ENCODE results near the gene SOX30.
"Not testable (repeated sequence)": the region's sequence is repeated elsewhere in the genome, so short reads cannot be mapped to it uniquely, and the experiment has no call there.

SOX30 gene

DNA sequence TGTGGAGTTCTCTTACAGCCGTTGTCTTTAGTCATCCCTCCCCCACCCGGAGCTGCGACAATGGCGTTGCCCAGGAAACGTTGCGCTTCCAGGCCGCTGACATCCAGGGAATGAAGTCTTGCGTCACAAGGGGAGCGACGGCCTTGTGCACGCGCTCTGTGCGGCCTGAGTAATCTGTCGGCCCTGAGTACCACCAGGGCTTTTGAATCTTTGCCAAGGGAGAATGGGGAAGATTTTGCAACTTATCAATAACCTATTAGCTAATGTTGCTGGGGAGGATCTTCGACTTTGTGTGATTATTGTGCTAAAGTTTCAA is at the start of gene SOX30:
TSS of gene SOX30 (minus strand) at position 62 of the 316 bp plus-strand sequence. CDS start 360 bp downstream, outside the sequence.
- no peak for DNase-seq

DNA sequence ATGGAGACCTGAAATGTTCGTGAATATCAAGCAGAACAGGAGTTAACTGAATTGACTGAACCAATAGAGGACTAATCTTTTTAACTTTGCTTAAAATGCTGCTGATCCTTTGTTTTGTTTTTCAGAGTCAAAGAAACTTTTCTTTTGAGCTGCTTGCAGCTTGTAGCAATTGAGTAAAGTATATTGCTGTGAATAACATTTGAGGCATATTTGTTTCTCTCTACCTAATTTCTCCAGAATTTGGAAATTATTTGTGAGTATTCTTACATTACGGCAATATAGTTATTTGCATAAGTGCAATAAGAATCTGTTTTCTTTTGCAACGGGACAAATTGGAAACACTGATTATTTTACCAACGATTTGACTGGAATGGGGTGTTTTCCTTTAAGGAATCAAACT is 46.4 kb upstream of the SOX30 start:
- DNase-seq: not testable (repeated sequence)

DNA sequence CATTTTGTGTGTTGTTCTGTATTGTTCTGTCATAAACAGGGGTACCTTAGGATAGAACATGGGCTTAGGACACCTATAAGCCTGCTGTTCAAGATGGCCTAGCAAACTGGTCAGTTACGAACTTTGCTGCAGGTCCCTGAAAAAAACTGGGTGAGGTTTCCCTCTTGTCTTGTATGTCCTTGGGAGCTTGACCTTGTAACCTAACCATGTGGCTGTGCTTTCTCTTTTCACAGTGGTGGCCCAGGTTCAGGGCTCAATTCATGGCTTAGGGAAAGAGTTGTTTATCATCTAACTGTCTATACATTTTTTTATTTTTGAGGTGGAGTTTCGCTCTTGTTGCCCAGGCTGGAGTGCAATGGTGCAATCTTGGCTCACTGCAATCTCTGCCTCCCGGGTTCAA is 43.9 kb upstream of the SOX30 start:
- DNase-seq: not testable (repeated sequence)

DNA sequence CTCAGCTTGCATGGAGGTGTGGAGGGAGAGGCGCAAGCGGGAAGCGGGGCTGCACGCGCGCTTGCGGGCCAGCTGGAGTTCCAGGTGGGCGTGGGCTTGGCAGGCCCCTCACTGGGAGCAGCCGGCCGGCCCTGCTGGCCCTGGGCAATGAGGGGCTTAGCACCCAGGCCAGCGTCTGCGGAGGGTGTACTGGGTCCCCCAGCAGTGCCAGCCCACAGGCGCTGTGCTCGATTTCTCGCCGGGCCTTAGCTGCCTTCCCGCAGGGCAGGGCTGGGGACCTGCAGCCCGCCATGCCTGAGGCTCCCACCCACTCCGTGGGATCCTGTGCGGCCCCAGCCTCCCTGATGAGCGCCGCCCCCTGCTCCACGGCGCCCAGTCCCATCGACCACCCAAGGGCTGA is 41.6 kb upstream of the SOX30 start:
- not testable (repeated sequence) for DNase-seq

DNA sequence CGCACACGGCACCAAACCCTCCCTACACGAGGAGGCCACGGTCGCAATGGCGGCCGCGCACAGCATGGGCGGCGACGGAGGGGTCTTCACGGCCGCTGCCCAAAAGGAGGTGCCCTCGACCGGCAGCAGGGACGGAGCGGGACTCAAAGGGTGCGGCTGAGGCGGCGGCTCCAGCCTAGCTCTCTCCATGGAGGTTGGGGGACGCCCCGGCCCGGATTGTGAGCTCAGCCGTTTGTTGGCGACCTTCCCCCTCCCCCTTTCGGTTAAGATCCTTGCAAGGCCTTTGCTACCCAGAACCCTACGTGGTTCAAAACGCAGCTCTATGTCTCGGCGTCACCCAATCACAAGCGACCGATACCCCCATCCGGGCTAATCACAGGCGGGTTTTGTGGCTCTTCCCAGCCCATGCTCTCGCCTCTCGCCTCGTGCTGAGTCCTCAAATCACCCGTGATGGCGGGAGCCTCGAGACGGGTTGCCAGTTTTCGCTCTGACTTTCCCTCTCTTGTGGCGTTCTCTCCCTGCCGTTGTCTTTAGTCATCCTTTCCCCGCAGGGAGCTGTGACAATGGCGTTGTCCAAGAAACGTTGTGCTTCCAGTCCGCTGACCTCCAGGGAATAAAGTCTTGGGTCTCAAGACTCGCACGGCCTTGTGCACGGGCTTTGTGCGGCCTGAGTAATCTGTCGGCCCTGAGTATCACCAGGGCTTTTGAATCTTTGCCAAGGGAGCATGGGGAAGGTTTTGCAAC is 38.6 kb upstream of the SOX30 start:
- DNase-seq: no peak

GRCh38 chr5:157689942-157690689 is 37.9 kb upstream of the SOX30 start:
- DNase-seq: peak; percentile 48

- DNase-seq: no peak
Measured at GRCh38 chr5:157687198-157687554, 34.9 kb upstream of the SOX30 start.

DNA sequence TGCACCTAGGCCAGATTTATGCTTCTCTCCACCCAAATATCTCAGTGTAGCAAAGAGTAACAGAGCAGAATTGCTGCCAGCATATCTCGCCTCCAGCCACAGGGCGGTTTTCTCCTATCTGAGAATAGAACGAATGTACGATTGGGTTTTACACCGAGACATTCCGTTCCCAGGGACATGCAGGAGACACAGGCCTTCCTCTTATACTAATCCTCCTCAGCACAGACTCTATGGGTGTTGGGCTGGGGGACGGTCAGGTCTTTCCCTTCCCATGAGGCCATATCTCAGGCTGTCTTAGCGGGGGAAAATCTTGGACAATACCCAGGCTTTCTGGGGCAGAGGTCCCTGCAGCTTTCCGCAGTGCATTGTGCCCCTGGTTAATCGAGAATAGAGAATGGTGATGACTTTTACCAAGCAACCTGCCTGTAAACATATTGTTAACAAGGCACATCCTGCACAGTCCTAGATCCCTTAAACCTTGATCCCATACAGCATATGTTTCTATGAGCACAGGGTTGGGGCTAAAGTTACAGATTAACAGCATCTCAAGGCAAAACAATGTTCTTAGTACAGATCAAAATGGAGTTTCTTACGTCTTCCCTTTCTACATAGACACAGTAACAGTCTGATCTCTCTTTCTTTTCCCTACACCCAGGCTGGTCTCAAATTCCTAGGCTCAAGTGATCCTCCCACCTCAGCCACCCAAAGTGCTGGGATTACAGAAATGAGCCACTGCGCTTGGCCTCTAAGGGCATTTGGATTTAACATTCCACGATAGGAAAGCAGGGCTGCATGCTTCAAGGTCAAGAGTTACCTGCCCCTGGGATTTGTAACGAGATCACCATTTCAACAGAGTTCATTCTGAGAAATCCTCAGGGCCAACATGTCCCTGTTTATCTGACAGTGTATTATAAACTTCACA is 34.3 kb upstream of the SOX30 start:
- DNase-seq: not testable (repeated sequence)

- no peak for DNase-seq
Measured at GRCh38 chr5:157682257-157682656, 30.0 kb upstream of the SOX30 start.

DNA sequence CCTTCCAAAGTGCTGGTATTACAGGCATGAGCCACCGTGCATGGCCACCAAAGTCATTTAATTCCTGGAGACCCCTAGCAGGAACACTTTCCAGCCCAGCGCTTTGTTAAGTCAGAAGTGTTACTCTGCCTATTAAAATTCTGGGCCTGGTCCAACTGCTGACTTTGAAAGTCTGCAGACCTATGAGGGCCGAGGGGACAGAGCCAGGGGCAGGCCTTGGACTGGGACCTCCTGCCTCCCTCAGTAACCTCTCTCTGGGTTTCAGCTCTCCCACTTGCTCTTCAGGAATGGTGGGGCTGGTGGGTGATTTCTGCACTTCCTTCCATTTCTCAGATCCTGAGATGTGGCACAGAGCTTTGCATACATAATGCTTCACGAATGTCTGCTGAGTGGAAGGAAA is 28.8 kb upstream of the SOX30 start:
- DNase-seq: no peak

- DNase-seq: no peak
Measured at GRCh38 chr5:157680239-157680638, 28.0 kb upstream of the SOX30 start.

DNA sequence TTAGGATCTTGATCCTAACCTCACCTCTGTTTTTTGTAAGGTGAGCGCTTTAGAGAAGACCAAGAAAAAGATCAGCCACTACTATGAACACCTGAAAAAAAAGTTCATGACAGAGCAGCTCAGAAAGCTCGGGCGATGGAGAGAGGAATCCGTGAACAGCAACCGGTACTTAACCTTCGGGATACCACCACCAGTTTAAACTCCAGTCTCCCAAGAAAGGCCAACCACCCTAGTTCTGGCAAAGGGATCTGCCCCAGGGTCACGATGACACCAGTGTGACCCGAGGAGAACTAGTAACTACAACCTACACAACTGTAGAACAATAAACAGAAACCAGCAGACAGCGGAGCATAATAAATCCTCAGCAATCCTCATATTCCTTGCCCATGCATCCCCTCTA is 27.6 kb upstream of the SOX30 start:
- DNase-seq: no peak

- DNase-seq: no peak
Measured at GRCh38 chr5:157677931-157678330, 25.7 kb upstream of the SOX30 start.

DNA sequence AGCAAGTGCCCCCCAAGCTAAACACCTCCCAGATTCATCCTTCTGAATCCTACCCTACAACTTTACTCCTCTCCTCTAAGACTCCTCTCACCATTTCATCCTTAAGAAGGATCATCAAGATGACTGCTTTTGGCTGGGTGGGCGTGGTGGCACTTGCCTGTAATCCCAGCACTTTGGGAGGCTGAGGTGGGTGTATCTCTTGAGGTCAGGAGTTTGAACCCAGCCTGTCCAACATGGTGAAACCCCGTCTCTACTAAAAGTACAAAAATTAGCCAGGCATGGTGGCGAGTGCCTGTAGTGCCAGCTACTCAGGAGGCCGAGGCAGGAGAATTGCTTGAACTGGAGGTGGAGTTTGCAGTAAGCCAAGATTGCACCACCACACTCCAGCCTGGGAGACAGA is 22.1 kb upstream of the SOX30 start:
- DNase-seq: not testable (repeated sequence)

- DNase-seq: no peak
Measured at GRCh38 chr5:157672976-157673375, 20.7 kb upstream of the SOX30 start.

DNA sequence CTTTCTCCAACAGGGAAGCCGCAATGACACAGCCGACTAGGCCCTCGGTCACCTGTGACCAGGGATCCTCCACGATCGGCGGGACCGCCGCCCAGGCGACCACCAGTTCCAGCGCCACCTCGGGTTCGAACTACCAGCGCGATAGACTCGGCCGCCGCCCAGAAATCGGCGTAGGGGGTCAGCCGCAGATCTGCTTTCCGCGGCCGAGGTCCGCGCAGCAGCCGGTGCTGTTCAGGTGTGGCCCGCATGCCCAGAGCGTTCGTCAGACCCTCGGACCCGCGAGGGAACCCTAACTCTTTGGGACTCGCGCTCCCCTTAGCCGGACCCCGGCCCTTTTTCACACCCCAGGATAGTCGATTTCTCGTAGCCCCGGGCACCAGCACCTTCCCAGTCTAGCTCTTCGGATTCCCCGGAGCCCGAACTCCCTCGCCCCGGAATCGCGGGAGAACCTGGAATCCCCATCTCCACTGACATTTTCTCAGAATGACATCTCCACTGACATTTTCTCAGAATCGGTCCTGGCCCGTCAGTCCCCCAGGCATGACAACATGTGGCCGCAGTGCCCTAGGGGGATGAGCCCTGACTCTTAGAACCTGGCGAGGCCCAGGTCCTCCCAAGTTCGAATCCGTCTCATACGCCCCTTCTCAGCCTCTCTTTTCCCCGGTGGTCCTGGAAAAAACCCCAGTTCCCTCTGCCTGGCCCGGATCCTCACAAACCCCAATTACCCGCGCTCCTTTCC is 19.5 kb upstream of the SOX30 start:
- no peak for DNase-seq

DNA sequence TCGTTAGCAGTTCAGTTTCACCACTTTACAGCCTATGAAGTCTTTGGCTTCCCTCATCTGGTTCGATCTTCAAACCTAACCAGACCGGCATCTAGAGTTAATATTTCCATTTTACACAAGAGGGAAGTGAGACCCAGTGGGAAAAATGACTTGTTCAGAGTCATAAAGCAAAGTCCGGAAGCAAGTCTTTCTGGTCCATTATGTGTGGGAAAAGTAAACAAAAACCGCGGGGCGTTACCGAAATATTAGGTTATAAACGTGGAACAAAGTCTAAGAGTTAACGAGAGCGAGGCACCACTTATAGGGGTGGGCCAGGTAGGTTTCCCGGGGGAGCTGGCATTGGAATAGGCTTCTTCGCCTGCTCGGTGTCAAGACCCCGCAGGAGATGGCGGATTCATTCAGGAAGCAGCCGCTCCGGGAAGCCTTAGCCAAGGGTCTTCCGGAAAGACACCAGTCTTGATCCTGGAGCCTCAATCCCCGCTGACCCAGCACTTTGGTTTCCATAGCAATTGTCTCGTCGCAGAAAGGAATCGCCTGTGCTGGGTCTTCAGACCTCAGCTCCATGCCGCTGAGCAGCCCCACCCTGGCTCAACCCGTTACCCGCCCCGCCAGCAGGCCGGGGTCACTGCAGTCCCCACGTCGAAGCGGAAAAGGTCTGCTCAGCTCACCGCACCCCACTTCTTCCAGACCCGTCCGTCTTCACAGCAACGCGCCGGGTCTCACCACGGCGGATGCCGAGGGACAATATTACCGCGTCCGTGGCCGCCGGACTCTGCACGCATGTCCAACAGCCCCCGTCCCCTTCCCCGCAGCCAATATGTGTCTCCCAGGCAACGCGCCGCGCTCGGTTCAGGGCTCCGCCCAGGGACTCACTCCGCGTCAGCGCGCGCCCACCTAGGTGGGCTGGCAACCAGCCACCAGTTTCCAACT is 18.7 kb upstream of the SOX30 start, which contains the start of gene C5orf52:
TSS of gene C5orf52 (plus strand) at position 872 of the 930 bp plus-strand sequence. CDS start 82 bp downstream, outside the sequence.
- peak; percentile 43 for DNase-seq

DNA sequence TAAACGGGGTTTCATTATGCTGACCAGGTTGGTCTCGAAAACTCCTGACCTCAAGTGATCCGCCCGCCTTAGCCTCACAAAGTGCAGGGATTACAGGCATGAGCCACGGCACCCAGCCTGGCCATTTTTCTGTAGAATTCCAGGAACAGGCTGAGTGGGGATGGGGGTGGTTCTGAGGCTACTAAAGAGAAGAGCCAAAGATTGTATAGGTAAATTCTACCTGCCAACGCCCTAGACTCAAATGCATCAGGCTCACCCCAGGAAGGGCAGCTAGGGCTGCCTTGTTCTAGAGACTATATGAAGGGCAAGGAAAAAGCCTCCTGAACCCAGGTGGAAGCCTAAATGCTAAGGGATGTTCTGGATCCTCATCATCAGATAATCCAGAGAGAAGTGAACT is 17.5 kb upstream of the SOX30 start:
- DNase-seq: no peak

- no peak for DNase-seq
Measured at GRCh38 chr5:157668356-157668755, 16.1 kb upstream of the SOX30 start.

DNA sequence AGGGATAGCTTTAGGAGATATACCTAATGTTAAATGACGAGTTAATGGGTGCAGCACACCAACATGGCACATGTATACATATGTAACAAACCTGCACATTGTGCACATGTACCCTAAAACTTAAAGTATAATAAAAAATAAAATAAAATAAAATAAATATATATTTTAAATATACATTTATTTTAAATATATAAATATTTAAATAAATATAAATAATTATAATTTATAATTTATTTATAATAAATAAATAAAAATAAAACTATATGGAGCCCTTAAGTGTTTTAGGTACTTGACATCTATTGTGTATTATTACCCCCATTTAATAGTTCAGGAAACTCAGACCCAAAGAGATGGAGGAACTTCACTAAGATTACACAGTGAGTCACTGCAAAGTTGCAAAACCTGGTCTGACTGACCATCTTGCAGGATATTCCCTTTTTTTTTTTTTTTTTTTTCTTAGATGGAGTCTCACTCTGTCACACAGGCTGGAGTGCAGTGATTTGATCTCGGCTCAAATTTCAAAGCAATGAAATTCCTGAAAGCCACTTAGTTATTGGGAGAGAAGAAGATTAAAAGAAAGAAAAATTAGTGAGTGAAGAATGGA is 13.3 kb upstream of the SOX30 start:
- no peak for DNase-seq

Data from stimulated activated CD4-positive, alpha-beta T cell treated with anti-CD3 and anti-CD28 coated beads, Interleukin-15, amount 100 ng/mL, for 24 hours (primary cell).